ENCODE data around the gene HMOX1.

The HMOX1 gene

GRCh38 chr22:35346596-35347220, 34.2 kb upstream of the HMOX1 start:
- no peak for TF ChIP-seq CTCF (IDR thresholded peaks at IDR 0.05; ENCODE audit: low read depth, low read length, missing control alignments)
- H3K4me3 ChIP-seq (replicated peaks; ENCODE audit: low read depth, low read length), result no peak overlapping the region
- DNase-seq (ENCODE audit: extremely low read depth, low read depth), result no peak

GRCh38 chr22:35347462-35347861, 33.4 kb upstream of the HMOX1 start:
- DNase-seq (ENCODE audit: extremely low read depth, low read depth), result no peak
- H3K4me3 ChIP-seq (replicated peaks; ENCODE audit: low read depth, low read length), result no peak overlapping the region
- TF ChIP-seq CTCF (IDR thresholded peaks at IDR 0.05; ENCODE audit: low read depth, low read length, missing control alignments), result no peak

GRCh38 chr22:35348026-35348590, 32.8 kb upstream of the HMOX1 start:
- DNase-seq (ENCODE audit: extremely low read depth, low read depth), result no peak
- TF ChIP-seq CTCF (IDR thresholded peaks at IDR 0.05; ENCODE audit: low read depth, low read length, missing control alignments), result no peak

GRCh38 chr22:35348703-35349102, 32.2 kb upstream of the HMOX1 start:
- no peak for TF ChIP-seq CTCF (IDR thresholded peaks at IDR 0.05; ENCODE audit: low read depth, low read length, missing control alignments)
- DNase-seq (ENCODE audit: extremely low read depth, low read depth), result no peak
- no peak overlapping the region for H3K4me3 ChIP-seq (replicated peaks; ENCODE audit: low read depth, low read length)

More at GRCh38 chr22:35348026-35348590, 32.8 kb upstream of the HMOX1 start:
- H3K4me3 ChIP-seq (replicated peaks; ENCODE audit: low read depth, low read length), result no peak overlapping the region

- H3K4me3 ChIP-seq (replicated peaks; ENCODE audit: low read depth, low read length), result no peak overlapping the region
- DNase-seq (ENCODE audit: extremely low read depth, low read depth), result no peak
Observed at GRCh38 chr22:35349368-35349703, 31.6 kb upstream of the HMOX1 start.

GRCh38 chr22:35349704-35350538, 31.0 kb upstream of the HMOX1 start:
- no peak overlapping the region for H3K4me3 ChIP-seq (replicated peaks; ENCODE audit: low read depth, low read length)
- DNase-seq (ENCODE audit: extremely low read depth, low read depth), result no peak
- TF ChIP-seq CTCF (IDR thresholded peaks at IDR 0.05; ENCODE audit: low read depth, low read length, missing control alignments), result no peak

More at GRCh38 chr22:35349368-35349703, 31.6 kb upstream of the HMOX1 start:
- TF ChIP-seq CTCF (IDR thresholded peaks at IDR 0.05; ENCODE audit: low read depth, low read length, missing control alignments), result no peak

Data from HFF-Myc (cell line).